ENCODE measurements around the gene PET100. TPM values are rescaled to one million over a fixed set of nuclear protein-coding genes. Genes with fewer than 3 reads are reported as not detected.
"Not testable (repeated sequence)": the region's sequence is repeated elsewhere in the genome, so short reads cannot be mapped to it uniquely, and the experiment has no call there.

Gene PET100
- total RNA-seq, 1 experiment from 2014 or later, result 101 TPM

- DNase-seq (no peak), ATAC-seq (no peak)
- Histone ChIP-seq H3K9me2 (replicated peaks; ENCODE audit: low read length) (no peaks in the 10 kb centered on the region), H4K20me1 (ENCODE audit: low read length) (no peaks in the 10 kb centered on the region), H2AFZ (ENCODE audit: low read length) (no peak overlapping the region), H3K9me3 (ENCODE audit: low read length) (no peaks in the 10 kb centered on the region), H3K79me2 (ENCODE audit: low read length) (peaks cover 19% of the 10 kb centered on the region), H3K36me3 (ENCODE audit: low read depth, low read length) (peaks cover 7% of the 10 kb centered on the region; the same call in 1 of the 2 replicates), H3K9ac (ENCODE audit: low read length) (no peak overlapping the region), H3F3A (ENCODE audit: low read length, unreplicated experiment) (no peaks in the 10 kb centered on the region), H3K27me3 (ENCODE audit: low read length) (no peaks in the 10 kb centered on the region), H3K4me2 (ENCODE audit: low read length) (no peak overlapping the region), H3K4me3 (ENCODE audit: low read length) (no peak overlapping the region), H3K27ac (ENCODE audit: low read length) (no peak overlapping the region), H3K4me1 (ENCODE audit: insufficient read depth, low read length) (no peaks in the 10 kb centered on the region)
- intact Hi-C loops (cut with micrococcal nuclease), result no loop called here
- TF ChIP-seq EZH2phosphoT487 (IDR thresholded peaks at IDR 0.05; ENCODE audit: borderline replicate concordance, low read length) (no peak), EZH2 (IDR thresholded peaks at IDR 0.05; ENCODE audit: low read length, unreplicated experiment) (no peak), CTCF (conservative IDR thresholded peaks at IDR 0.05; ENCODE audit: low read depth, low read length) (no peak)
- ChIA-PET POLR2A (ENCODE audit: unreplicated experiment) (no interaction called here), CTCF (no interaction called here)
- BruUV-seq (replicated peaks), result no TSS peak
These were observed 12.9 kb downstream of the PET100 start for GRCh38 chr19:7642295-7643030.

GRCh38 chr19:7643031-7643415 is 13.4 kb downstream of the PET100 start:
- Histone ChIP-seq H3K9ac (ENCODE audit: low read length) (no peak overlapping the region), H3K27ac (ENCODE audit: low read length) (no peak overlapping the region), H3K9me3 (ENCODE audit: low read length) (no peaks in the 10 kb centered on the region), H3K27me3 (ENCODE audit: low read length) (no peaks in the 10 kb centered on the region), H3K4me3 (ENCODE audit: low read length) (no peak overlapping the region), H3K4me1 (ENCODE audit: insufficient read depth, low read length) (no peaks in the 10 kb centered on the region), H4K20me1 (ENCODE audit: low read length) (no peaks in the 10 kb centered on the region), H3K36me3 (ENCODE audit: low read depth, low read length) (peaks cover 7% of the 10 kb centered on the region; the same call in 1 of the 2 replicates), H2AFZ (ENCODE audit: low read length) (no peak overlapping the region), H3K79me2 (ENCODE audit: low read length) (peaks cover 14% of the 10 kb centered on the region), H3F3A (ENCODE audit: low read length, unreplicated experiment) (no peaks in the 10 kb centered on the region), H3K4me2 (ENCODE audit: low read length) (no peak overlapping the region), H3K9me2 (replicated peaks; ENCODE audit: low read length) (no peaks in the 10 kb centered on the region)
- intact Hi-C loops (cut with micrococcal nuclease), result no loop called here
- TF ChIP-seq EZH2phosphoT487 (IDR thresholded peaks at IDR 0.05; ENCODE audit: borderline replicate concordance, low read length) (no peak), CTCF (conservative IDR thresholded peaks at IDR 0.05; ENCODE audit: low read depth, low read length) (no peak)
- ATAC-seq, result no peak
- ChIA-PET POLR2A (ENCODE audit: unreplicated experiment) (interaction anchor here (0.6 kb wide), 1 partner anchor 10 kb away, joined by 4 read pairs; the partner anchor contains the start of gene PCP2), CTCF (no interaction called here)
- no TSS peak for BruUV-seq (replicated peaks)
- no peak for DNase-seq

GRCh38 chr19:7643629-7644549 is 14.3 kb downstream of the PET100 start:
- H3K9me2 ChIP-seq (replicated peaks; ENCODE audit: low read length); H3K4me2 ChIP-seq (ENCODE audit: low read length); BruUV-seq (replicated peaks); H3K79me2 ChIP-seq (ENCODE audit: low read length); H3K36me3 ChIP-seq (ENCODE audit: low read depth, low read length); CTCF ChIA-PET; intact Hi-C loops (cut with micrococcal nuclease); H3K27me3 ChIP-seq (ENCODE audit: low read length); H3K4me1 ChIP-seq (ENCODE audit: insufficient read depth, low read length); H3F3A ChIP-seq (ENCODE audit: low read length, unreplicated experiment); H2AFZ ChIP-seq (ENCODE audit: low read length); H3K4me3 ChIP-seq (ENCODE audit: low read length); ATAC-seq; H3K27ac ChIP-seq (ENCODE audit: low read length); H3K9ac ChIP-seq (ENCODE audit: low read length); H4K20me1 ChIP-seq (ENCODE audit: low read length); H3K9me3 ChIP-seq (ENCODE audit: low read length): not testable (repeated sequence)
- DNase-seq, result peak; percentile 74
- POLR2A ChIA-PET (ENCODE audit: unreplicated experiment), result interaction anchor here (0.6 kb wide), 2 partner anchors 11 to 277 kb away, joined by 4 to 26 read pairs; partner anchors contain the start of genes PCP2 and SNAPC2

Data from PC-3 (cell line).